Transverse colon (tissue), 4 donors: ENCODE measurements around the gene LDB2. TPM values are rescaled to one million over a fixed set of nuclear protein-coding genes. Genes with fewer than 3 reads are reported as not detected.

Experiments used
- DNase-seq: peaks from one replicate; pipeline ENCODE4 v3.0.0-alpha.2; 2019
- H3K27ac ChIP-seq, 4 donors: fragments of 200-600 bp; sonication (generic); 2 replicates each; pipeline ENCODE4 v1.5.1; 2016 to 2018; ENCODE audit warnings: inconsistent platforms in 4 of 4
- H3K27me3 ChIP-seq: fragments of 200-600 bp; sonication (generic); 2 replicates; pipeline ENCODE4 v1.5.1; 2017; ENCODE audit warnings: inconsistent platforms
- H3K36me3 ChIP-seq, 4 donors: fragments of 200-600 bp; sonication (generic); 2 replicates each; pipeline ENCODE4 v1.5.1; 2017 to 2019; ENCODE audit warnings: inconsistent platforms in 4 of 4
- H3K4me1 ChIP-seq, 4 donors: fragments of 200-600 bp; sonication (generic); 2 replicates each; pipeline ENCODE4 v1.5.1; 2017 to 2020; ENCODE audit warnings: inconsistent platforms in 4 of 4
- H3K4me3 ChIP-seq, 4 donors: fragments of 200-600 bp; sonication (generic); 1 replicate in 1 of 4; 2 replicates in 3 of 4; pipeline versions ENCODE4 v1.5.1 to v1.6.1; 2017 to 2019; ENCODE audit warnings: inconsistent platforms in 4 of 4
- H3K9me3 ChIP-seq, 2 donors: fragments of 200-600 bp; sonication (generic); 2 replicates each; pipeline ENCODE4 v1.5.1; 2017 to 2019; ENCODE audit warnings: inconsistent platforms in 2 of 2
- CTCF ChIP-seq, 5 experiments: fragments of 200-600 bp in 3 of 5; fragments of 450-650 bp in 2 of 5; sonication (generic) in 3 of 5; IDR thresholded peaks; 1 replicate in 2 of 5; 2 replicates in 3 of 5; pipeline ENCODE4 v1.5.1; 2016 to 2017; ENCODE audit warnings: antibody characterized with exemption in 5 of 5, inconsistent platforms in 3 of 5, mild to moderate bottlenecking in 2 of 5, moderate library complexity in 1 of 5
- EP300 ChIP-seq: sonication (generic); formaldehyde crosslinking; IDR thresholded peaks from one replicate; pipeline ENCODE4 v1.6.1; 2017; ENCODE audit warnings: antibody characterized with exemption, low read depth
- POLR2A ChIP-seq: fragments of 450-650 bp; IDR thresholded peaks from one replicate; pipeline ENCODE4 v1.6.1; 2016; ENCODE audit warnings: antibody characterized with exemption, mild to moderate bottlenecking, moderate library complexity
- POLR2AphosphoS5 ChIP-seq, 3 donors: sonication (generic); formaldehyde crosslinking; IDR thresholded peaks; one replicate each; pipeline ENCODE4 v1.6.1; 2016; ENCODE audit warnings: antibody characterized with exemption in 3 of 3
- WGBS, 2 donors: methylation state at CpG; one replicate each; pipeline ENCODE4 v1.1.5; 2018; ENCODE audit warnings: low coverage in 1 of 2; 5-methylcytosine and 5-hydroxymethylcytosine counted together
- in situ Hi-C, 4 donors: fragments of 200-750 bp; cut with MboI; loops; one replicate each; pipeline versions ENCODE4 v1.15.0 to v1.15.1; 2017; ENCODE audit warnings: low sequenced_read_pairs in 3 of 4, low pct_ligation_motif_present in 1 of 4, low pct_unique_long_range_greater_than_20kb in 1 of 4
- intact Hi-C: fragments of 100-400 bp; cut with DNase I; formaldehyde crosslinking; loops from one replicate; pipeline ENCODE4 v1.15.1; 2023; ENCODE audit warnings: low total_unique reads
- total RNA-seq, 4 donors: library from RNA; depleted of rRNA; stranded (reverse); fragments of >200 nt; gene quantifications; one replicate each; pipeline ENCODE4 v1.1.0, GENCODE V29; 2016

LDB2 gene
- total RNA-seq, 4 donors from 2014 or later = 7.0 to 46.6 (median 8.9) TPM

- no peak overlapping the region for H3K27ac ChIP-seq
- H3K9me3 ChIP-seq = no peaks in the 10 kb centered on the region
- no peaks in the 10 kb centered on the region for H3K36me3 ChIP-seq
- WGBS, 2 donors = 35 to 45% methylated on average over 6 of the region's 6 CpGs
- TF ChIP-seq EP300 = no peak
- no peak for TF ChIP-seq POLR2AphosphoS5 (IDR thresholded peaks at IDR 0.05)
- TF ChIP-seq POLR2A = no peak
- TF ChIP-seq CTCF (IDR thresholded peaks at IDR 0.05) = no peak
- DNase-seq = no peak
- in situ Hi-C loops = no loop called here
- intact Hi-C loops = no loop called here
- H3K4me1 ChIP-seq = no peaks in the 10 kb centered on the region
- no peaks in the 10 kb centered on the region for H3K27me3 ChIP-seq
- no peak overlapping the region for H3K4me3 ChIP-seq
Observed at GRCh38 chr4:16820329-16820728, 78.1 kb downstream of the LDB2 start.

- in situ Hi-C loops = no loop called here
- 80 to 93% methylated on average over 3 of the region's 3 CpGs for WGBS, 2 donors
Observed at GRCh38 chr4:16819652-16820051, 78.8 kb downstream of the LDB2 start.

GRCh38 chr4:16818005-16818404, 80.4 kb downstream of the LDB2 start:
- no peaks in the 10 kb centered on the region for H3K4me1 ChIP-seq
- 74% methylated on average over 3 of the region's 3 CpGs; no CpG with 5 or more reads in 1 of the 2 donors for WGBS, 2 donors
- H3K9me3 ChIP-seq = no peaks in the 10 kb centered on the region
- intact Hi-C loops = no loop called here
- no peaks in the 10 kb centered on the region for H3K27me3 ChIP-seq
- no peaks in the 10 kb centered on the region for H3K36me3 ChIP-seq
- H3K27ac ChIP-seq = no peak overlapping the region
- no peak for TF ChIP-seq POLR2A
- TF ChIP-seq POLR2AphosphoS5 (IDR thresholded peaks at IDR 0.05) = no peak
- TF ChIP-seq EP300 = no peak
- no peak for TF ChIP-seq CTCF (IDR thresholded peaks at IDR 0.05)
- no peak overlapping the region for H3K4me3 ChIP-seq
- DNase-seq = no peak
- in situ Hi-C loops = no loop called here

More at GRCh38 chr4:16819652-16820051, 78.8 kb downstream of the LDB2 start:
- Histone ChIP-seq H3K27me3 (no peaks in the 10 kb centered on the region), H3K36me3 (no peaks in the 10 kb centered on the region), H3K4me1 (no peaks in the 10 kb centered on the region), H3K9me3 (no peaks in the 10 kb centered on the region), H3K4me3 (no peak overlapping the region), H3K27ac (no peak overlapping the region)
- TF ChIP-seq POLR2AphosphoS5 (IDR thresholded peaks at IDR 0.05) = no peak
- TF ChIP-seq CTCF (IDR thresholded peaks at IDR 0.05) = no peak
- TF ChIP-seq POLR2A = no peak
- no peak for TF ChIP-seq EP300
- intact Hi-C loops = no loop called here
- no peak for DNase-seq

GRCh38 chr4:16817286-16817685, 81.2 kb downstream of the LDB2 start:
- in situ Hi-C loops (no loop called here), intact Hi-C loops (no loop called here)
- H3K4me1 ChIP-seq = no peaks in the 10 kb centered on the region
- H3K9me3 ChIP-seq = no peaks in the 10 kb centered on the region
- no peak for DNase-seq
- 92 to 100% methylated on average over 1 of the region's 1 CpG for WGBS, 2 donors
- no peaks in the 10 kb centered on the region for H3K36me3 ChIP-seq
- no peak overlapping the region for H3K4me3 ChIP-seq
- H3K27me3 ChIP-seq = no peaks in the 10 kb centered on the region
- TF ChIP-seq POLR2AphosphoS5 (IDR thresholded peaks at IDR 0.05) (no peak), EP300 (no peak), POLR2A (no peak), CTCF (IDR thresholded peaks at IDR 0.05) (no peak)
- no peak overlapping the region for H3K27ac ChIP-seq
